K562 (cell line): ENCODE results near the gene TMEM129.

Source experiments
- JUNB ChIP-seq: fragments of 450-650 bp; formaldehyde crosslinking; conservative IDR thresholded peaks from 2 replicates; pipeline ENCODE4 v1.4.0; 2020; ENCODE audit warnings: mild to moderate bottlenecking
- KDM2B ChIP-seq: fragments of 250-450 bp; sonication (Bioruptor Pico); IDR thresholded peaks from 2 replicates; pipeline ENCODE4 v1.8.0; 2021; ENCODE audit warnings: mild to moderate bottlenecking, moderate library complexity
- PHF8 ChIP-seq: fragments of 200-600 bp; sonication (generic); IDR thresholded peaks from 2 replicates; pipeline ENCODE4 v1.6.1; 2012; ENCODE audit warnings: mixed run types, mild to moderate bottlenecking, inconsistent platforms, low read length, moderate library complexity, borderline replicate concordance
- RAD21 ChIP-seq, 2 experiments: fragments of 250-450 bp in 1 of 2; fragments of 450-650 bp in 1 of 2; sonication (Bioruptor Pico) in 1 of 2; formaldehyde crosslinking in 1 of 2; IDR thresholded peaks in 1 of 2; conservative IDR thresholded peaks in 1 of 2; 2 replicates each; pipeline versions ENCODE4 v1.4.0 to v1.8.0; 2020 to 2022; ENCODE audit warnings: mild to moderate bottlenecking in 2 of 2, moderate library complexity in 1 of 2
- ZFPM2 ChIP-seq: fragments of 250-450 bp; sonication (Bioruptor Pico); IDR thresholded peaks from 2 replicates; pipeline ENCODE4 v1.5.1; 2022; ENCODE audit warnings: mild to moderate bottlenecking
- ZNF507 ChIP-seq: conservative IDR thresholded peaks from 2 replicates; pipeline ENCODE4 v1.6.1; 2017; ENCODE audit warnings: missing genetic modification characterization, missing compliant biosample characterization
- TF ChIP-seq, protein P1 (sequence below): IDR thresholded peaks from 3 replicates; pipeline ENCODE4 v1.6.1; 2011; ENCODE audit warnings: borderline replicate concordance, mild to moderate bottlenecking; ENCODE audit not compliant: insufficient read length, insufficient read depth
- TF ChIP-seq, protein P2 (sequence below): sonication (generic); formaldehyde crosslinking; IDR thresholded peaks from 2 replicates; pipeline ENCODE4 v1.8.1; 2023; ENCODE audit warnings: mild to moderate bottlenecking, missing genetic modification reagents
- TF ChIP-seq, protein P3 (sequence below), 3 experiments: IDR thresholded peaks in 2 of 3; conservative IDR thresholded peaks in 1 of 3; 2 replicates each; pipeline ENCODE4 v1.5.1; 2011 to 2012; ENCODE audit warnings: low read length in 3 of 3, mild to moderate bottlenecking in 3 of 3, control low read depth in 2 of 3, improper control_type of control experiment in 1 of 3, inconsistent platforms in 1 of 3, low read depth in 1 of 3, mixed read lengths in 1 of 3, moderate library complexity in 1 of 3; ENCODE audit not compliant: insufficient read depth in 2 of 3

GRCh38 chr4:1758306-1759121 lies 37.4 kb upstream of the TMEM129 start:
- TF ChIP-seq ZNF507 (tag) (no peak), ZFPM2 (CRISPR knock-in tag) (no peak), JUNB (CRISPR knock-in tag) (no peak), PHF8 (no peak), RAD21 (CRISPR knock-in tag; conservative IDR thresholded peaks at IDR 0.05 in 1 of 2, IDR thresholded peaks at IDR 0.05 in 1 of 2) (no peak), KDM2B (CRISPR knock-in tag) (no peak)
- TF ChIP-seq, protein P1, sequence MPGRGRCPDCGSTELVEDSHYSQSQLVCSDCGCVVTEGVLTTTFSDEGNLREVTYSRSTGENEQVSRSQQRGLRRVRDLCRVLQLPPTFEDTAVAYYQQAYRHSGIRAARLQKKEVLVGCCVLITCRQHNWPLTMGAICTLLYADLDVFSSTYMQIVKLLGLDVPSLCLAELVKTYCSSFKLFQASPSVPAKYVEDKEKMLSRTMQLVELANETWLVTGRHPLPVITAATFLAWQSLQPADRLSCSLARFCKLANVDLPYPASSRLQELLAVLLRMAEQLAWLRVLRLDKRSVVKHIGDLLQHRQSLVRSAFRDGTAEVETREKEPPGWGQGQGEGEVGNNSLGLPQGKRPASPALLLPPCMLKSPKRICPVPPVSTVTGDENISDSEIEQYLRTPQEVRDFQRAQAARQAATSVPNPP, result no peak
- TF ChIP-seq, protein P2, sequence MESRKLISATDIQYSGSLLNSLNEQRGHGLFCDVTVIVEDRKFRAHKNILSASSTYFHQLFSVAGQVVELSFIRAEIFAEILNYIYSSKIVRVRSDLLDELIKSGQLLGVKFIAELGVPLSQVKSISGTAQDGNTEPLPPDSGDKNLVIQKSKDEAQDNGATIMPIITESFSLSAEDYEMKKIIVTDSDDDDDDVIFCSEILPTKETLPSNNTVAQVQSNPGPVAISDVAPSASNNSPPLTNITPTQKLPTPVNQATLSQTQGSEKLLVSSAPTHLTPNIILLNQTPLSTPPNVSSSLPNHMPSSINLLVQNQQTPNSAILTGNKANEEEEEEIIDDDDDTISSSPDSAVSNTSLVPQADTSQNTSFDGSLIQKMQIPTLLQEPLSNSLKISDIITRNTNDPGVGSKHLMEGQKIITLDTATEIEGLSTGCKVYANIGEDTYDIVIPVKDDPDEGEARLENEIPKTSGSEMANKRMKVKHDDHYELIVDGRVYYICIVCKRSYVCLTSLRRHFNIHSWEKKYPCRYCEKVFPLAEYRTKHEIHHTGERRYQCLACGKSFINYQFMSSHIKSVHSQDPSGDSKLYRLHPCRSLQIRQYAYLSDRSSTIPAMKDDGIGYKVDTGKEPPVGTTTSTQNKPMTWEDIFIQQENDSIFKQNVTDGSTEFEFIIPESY (CRISPR knock-in tag), result no peak
- TF ChIP-seq, protein P3, sequence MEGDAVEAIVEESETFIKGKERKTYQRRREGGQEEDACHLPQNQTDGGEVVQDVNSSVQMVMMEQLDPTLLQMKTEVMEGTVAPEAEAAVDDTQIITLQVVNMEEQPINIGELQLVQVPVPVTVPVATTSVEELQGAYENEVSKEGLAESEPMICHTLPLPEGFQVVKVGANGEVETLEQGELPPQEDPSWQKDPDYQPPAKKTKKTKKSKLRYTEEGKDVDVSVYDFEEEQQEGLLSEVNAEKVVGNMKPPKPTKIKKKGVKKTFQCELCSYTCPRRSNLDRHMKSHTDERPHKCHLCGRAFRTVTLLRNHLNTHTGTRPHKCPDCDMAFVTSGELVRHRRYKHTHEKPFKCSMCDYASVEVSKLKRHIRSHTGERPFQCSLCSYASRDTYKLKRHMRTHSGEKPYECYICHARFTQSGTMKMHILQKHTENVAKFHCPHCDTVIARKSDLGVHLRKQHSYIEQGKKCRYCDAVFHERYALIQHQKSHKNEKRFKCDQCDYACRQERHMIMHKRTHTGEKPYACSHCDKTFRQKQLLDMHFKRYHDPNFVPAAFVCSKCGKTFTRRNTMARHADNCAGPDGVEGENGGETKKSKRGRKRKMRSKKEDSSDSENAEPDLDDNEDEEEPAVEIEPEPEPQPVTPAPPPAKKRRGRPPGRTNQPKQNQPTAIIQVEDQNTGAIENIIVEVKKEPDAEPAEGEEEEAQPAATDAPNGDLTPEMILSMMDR (IDR thresholded peaks at IDR 0.05 in 2 of 3, conservative IDR thresholded peaks at IDR 0.05 in 1 of 3; ENCODE audit: insufficient read depth in 2 of 3, low read depth in 1 of 3, low read length in 3 of 3), result no peak
